RPMI8226 (cell line): ENCODE data around the gene RHBDL2.
A peak's percentile ranks its signal among the peaks of the same experiment; 100 is the strongest.
"Not testable (repeated sequence)": the region's sequence is repeated elsewhere in the genome, so short reads cannot be mapped to it uniquely, and the experiment has no call there.

ENCODE experiments used
- DNase-seq: peaks from one replicate; pipeline ENCODE4 v3.0.0-alpha.2; 2015

Gene RHBDL2

GRCh38 chr1:38929476-38929875, 12.2 kb downstream of the RHBDL2 start:
- no peak for DNase-seq

DNA sequence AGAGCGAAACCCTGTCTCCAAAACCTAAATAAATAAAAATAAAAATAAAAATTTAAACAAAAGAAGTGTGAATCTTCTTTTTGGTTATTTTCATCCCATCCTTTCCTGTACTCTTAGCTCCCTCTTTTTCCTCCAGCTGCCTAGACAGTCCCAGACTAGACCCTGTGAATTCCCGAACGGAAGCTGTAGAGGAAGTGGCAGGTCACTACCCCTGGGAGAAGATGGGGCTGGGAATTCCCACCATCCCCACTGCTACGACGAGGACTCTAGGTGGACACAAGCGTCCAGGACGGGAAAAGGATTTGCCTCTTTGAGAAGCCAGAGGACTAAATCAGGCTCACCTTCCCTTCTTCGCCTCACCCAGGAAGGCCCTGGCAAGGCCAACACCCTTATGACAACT, 12.6 kb downstream of the RHBDL2 start:
- no peak for DNase-seq

DNA sequence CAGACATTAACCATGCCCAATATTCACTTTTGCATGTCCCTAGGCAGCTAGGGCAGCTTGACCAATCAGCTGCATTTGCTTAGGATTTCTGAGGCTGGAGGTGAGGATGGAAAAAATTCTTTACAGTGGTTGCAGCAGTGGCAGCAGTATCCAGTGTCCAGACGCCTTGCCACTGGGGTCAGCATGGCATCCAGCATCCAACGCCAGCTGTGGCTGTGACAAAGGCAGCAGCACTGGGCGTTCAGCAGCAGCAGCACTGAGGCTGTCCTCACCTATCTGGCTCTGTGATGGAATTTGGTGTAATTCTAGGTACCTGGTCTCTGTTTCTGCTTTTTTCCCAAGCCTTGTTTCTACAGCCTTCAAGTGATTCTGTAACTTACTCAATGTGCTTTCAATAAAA, 15.5 kb downstream of the RHBDL2 start:
- DNase-seq = no peak

DNA sequence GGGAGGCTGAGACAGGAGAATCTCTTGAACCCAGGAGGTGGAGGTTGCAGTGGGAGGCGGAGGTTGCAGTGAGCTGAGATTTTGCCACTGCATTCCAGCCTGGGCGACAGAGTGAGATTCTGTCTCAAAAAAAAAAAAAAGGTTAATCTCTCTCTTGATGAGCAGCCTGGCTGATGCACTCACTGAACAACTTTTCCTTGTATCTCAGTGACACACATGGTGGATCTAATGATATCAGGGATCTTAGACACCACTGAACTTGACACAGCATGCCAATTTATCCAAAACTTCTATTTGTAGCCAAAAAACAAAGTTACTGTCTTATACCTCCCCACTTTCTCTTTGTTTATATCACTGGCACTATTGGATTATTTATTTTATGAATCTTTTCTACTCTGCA, 16.2 kb downstream of the RHBDL2 start:
- DNase-seq = no peak

GRCh38 chr1:38923607-38924006, 18.0 kb downstream of the RHBDL2 start:
- DNase-seq = no peak

- no peak for DNase-seq
Measured at GRCh38 chr1:38919130-38919529, 22.5 kb downstream of the RHBDL2 start.

- DNase-seq = peak; percentile 43
Measured at GRCh38 chr1:38918568-38918967, 23.1 kb downstream of the RHBDL2 start.

GRCh38 chr1:38917772-38918171, 23.9 kb downstream of the RHBDL2 start:
- DNase-seq = no peak

DNA sequence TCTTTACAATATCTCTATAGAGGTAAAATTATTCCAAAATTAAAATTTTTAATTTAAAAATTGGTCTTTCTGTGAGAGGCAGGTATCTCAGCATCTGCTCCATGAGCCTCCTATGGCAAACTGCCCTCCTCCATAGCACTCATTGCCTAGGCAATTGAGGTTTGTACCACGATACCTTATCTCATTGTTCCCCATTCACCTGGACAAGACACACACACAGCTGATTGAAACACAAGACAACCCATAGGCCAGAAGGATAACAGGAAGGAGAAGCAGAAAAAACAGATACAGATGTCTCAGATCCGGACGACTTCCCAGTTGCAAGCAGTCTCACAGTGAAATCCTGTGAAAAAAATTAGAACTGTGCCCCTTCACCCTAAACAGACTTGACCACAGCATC, 24.3 kb downstream of the RHBDL2 start:
- no peak for DNase-seq

DNA sequence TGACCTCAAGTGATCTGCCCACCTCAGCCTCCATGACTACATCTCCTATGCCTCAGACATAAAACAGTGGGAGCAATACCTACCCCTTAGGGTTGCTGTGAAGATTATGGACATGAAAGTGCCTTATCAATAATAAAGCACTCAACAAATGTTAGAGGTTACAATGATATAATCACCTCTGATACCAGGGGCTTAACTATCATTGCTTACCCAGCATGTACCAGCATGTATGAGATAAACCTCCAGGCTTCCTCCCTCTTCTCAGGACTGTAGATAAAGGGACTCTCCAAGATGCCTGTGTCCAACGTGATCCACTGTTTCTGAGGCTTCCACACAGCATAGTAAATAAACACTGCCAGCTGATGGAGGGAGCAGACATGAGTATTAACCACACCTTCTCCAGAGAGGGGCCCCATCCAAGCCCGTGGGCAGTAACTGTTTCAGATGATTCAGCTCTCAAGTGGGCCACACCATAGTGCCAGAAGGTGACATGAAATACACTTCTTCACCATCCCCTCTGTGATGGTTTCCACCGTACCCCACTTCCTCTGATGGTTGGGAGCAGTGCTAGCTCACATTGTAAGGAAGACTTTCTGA, 26.2 kb downstream of the RHBDL2 start:
- DNase-seq = no peak

GRCh38 chr1:38914908-38915307, 26.7 kb downstream of the RHBDL2 start:
- not testable (repeated sequence) for DNase-seq

GRCh38 chr1:38908821-38909220, 32.8 kb downstream of the RHBDL2 start:
- no peak for DNase-seq

DNA sequence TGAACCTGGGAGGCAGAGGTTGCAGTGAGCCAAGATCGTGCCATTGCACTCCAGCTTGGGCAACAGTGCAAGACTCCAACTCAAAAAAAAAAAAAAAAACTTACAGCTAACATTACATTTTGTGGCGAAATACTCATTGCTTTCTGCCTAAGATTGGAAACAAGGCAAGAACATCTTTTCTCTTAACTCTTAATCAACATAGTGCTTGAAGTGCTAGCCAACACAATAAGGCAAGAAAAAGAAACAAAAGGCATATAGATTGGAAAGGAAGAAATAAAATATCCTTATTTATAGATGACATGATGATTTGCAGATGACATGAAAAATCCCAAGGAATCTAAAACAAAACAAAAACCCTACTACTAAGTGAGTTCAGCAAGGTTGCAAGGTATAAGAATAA, 35.6 kb downstream of the RHBDL2 start:
- DNase-seq = no peak

GRCh38 chr1:38899560-38899959, 42.1 kb downstream of the RHBDL2 start:
- DNase-seq = no peak

DNA sequence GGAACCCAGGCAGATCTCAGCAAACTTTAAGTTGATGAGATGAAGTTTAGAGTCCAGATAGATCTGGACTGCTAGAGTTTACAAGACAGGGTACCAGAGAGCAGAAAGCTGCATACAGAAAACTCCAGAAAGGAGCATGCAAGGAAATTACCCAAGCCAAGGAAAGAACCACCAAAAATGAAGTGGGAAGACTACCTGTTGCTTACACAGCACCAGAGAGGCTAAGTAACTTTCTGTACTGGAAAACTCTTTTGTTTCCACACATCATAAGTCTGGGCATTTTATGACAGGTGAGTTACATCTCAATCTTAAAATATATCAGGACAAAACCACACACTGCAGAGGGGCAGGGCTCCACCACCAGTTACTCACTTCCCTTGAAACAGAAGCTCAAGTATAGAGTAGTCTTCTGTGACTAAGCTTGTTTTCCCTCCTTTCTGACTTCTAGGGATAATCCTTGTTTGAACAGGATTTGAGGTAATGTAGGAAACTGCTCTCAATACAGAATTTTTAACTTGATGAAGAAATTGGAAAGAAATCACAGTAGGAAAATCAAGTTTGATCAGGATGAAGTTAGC, 42.9 kb downstream of the RHBDL2 start:
- DNase-seq = no peak

- no peak for DNase-seq
Measured at GRCh38 chr1:38896169-38896568, 45.5 kb downstream of the RHBDL2 start.

GRCh38 chr1:38892976-38893375, 48.7 kb downstream of the RHBDL2 start:
- DNase-seq = no peak

GRCh38 chr1:38891753-38892152, 49.9 kb downstream of the RHBDL2 start:
- DNase-seq = peak; percentile 36

DNA sequence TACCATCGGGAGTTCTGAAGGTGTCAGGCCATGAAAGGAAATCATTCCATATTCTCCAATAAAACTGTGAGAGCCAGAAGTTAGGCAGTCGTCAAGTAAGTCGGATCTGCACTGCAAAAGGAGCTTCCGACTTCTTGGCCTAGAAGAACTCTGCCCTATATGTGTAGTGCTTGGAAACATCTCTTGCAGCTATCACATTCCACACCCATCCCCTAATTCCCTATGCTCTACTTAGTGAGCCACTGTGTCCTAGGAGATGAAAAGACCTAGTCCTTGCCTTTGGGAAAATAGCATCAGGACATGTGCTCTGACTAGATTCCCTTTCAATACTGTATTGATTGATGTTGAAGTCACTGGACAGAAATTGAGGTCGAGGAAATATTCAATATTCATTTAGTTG, 52.0 kb downstream of the RHBDL2 start:
- DNase-seq = no peak

GRCh38 chr1:38888423-38889333, 53.0 kb downstream of the RHBDL2 start:
- DNase-seq = no peak

GRCh38 chr1:38885092-38885491, 56.5 kb downstream of the RHBDL2 start:
- DNase-seq = no peak

DNA sequence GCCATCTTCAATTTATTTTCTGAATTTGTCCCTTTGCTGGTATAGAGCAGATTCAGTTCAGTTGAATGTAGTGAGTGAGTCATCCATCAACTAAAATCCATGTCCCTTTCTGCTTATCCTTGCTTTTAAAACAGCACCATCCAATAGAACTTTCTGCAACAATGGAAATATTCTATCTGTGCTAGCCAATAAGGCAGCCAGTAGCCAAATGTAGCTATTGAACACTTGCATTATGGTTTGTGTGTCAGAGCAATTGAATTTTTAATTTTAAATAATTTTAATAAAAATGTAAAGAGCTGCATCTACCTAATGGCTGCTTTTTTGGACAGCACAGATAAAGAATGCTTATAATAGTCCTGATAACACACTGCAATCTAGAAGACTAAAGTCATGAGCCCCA, 60.1 kb downstream of the RHBDL2 start, which contains the start of gene GJA9:
Gene GJA9, minus strand, starts transcription at position 101 of the 400 bp plus-strand sequence. CDS start 5,489 bp downstream, outside the sequence.
- DNase-seq = no peak

DNA sequence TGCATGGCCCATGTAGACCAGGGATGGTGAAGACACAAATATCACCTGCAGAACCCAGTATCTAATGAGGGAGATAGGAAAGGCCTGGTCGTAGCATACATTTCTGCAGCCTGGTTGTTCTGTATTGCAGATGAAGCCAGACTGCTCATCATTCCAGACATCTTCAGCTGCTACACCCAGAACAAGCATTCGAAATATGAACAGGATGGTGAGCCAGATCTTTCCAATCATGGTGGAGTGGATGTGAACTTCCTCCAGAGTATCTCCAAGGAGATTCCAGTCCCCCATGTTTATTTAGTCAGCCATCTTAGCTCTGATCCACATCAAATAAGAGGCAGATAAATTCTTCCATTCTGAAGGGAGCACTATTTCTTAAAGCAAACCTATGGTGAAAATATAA, 65.8 kb downstream of the RHBDL2 start:
- DNase-seq = no peak
